Spleen (tissue), 11 donors: ENCODE data around the gene IL20RA. TPM values are rescaled to one million over a fixed set of nuclear protein-coding genes. Genes with fewer than 3 reads are reported as not detected.

Experiments
- DNase-seq: peaks from one replicate; pipeline ENCODE4 v3.0.0-alpha.2; 2020
- H3K27ac ChIP-seq, 8 donors: fragments of 200-600 bp; sonication (generic) in 7 of 8; 1 replicate in 4 of 8; 2 replicates in 4 of 8; pipeline versions ENCODE4 v1.5.0 to v1.8.0; 2016 to 2021; ENCODE audit warnings: inconsistent platforms in 4 of 8, mild to moderate bottlenecking in 4 of 8, moderate library complexity in 1 of 8
- H3K27me3 ChIP-seq, 7 donors: fragments of 200-600 bp; sonication (generic) in 6 of 7; replicated peaks in 1 of 7; 1 replicate in 4 of 7; 2 replicates in 3 of 7; pipeline versions ENCODE4 v1.5.0 to v1.8.0; 2016 to 2021; ENCODE audit warnings: inconsistent platforms in 3 of 7, mild to moderate bottlenecking in 1 of 7
- H3K36me3 ChIP-seq, 6 donors: fragments of 200-600 bp; sonication (generic) in 5 of 6; 1 replicate in 4 of 6; 2 replicates in 2 of 6; pipeline versions ENCODE4 v1.5.0 to v1.8.0; 2016 to 2021; ENCODE audit warnings: inconsistent platforms in 2 of 6
- H3K4me1 ChIP-seq, 6 donors: fragments of 200-600 bp; sonication (generic) in 5 of 6; 1 replicate in 3 of 6; 2 replicates in 3 of 6; pipeline versions ENCODE4 v1.5.0 to v1.8.0; 2016 to 2021; ENCODE audit warnings: inconsistent platforms in 3 of 6
- H3K4me3 ChIP-seq, 8 donors: fragments of 200-600 bp; sonication (generic) in 7 of 8; 1 replicate in 4 of 8; 2 replicates in 4 of 8; pipeline versions ENCODE4 v1.5.0 to v1.8.0; 2016 to 2021; ENCODE audit warnings: inconsistent platforms in 4 of 8, mild to moderate bottlenecking in 4 of 8, moderate library complexity in 2 of 8
- H3K9me3 ChIP-seq, 8 donors: fragments of 200-600 bp; sonication (generic) in 7 of 8; 1 replicate in 4 of 8; 2 replicates in 4 of 8; pipeline versions ENCODE4 v1.5.0 to v1.8.0; 2016 to 2021; ENCODE audit warnings: inconsistent platforms in 4 of 8
- CTCF ChIP-seq, 11 experiments: fragments of 200-600 bp in 7 of 11; fragments of 450-650 bp in 4 of 11; sonication (generic) in 4 of 11; IDR thresholded peaks in 8 of 11; conservative IDR thresholded peaks in 3 of 11; 1 replicate in 7 of 11; 2 replicates in 4 of 11; pipeline versions ENCODE4 v1.4.0 to v1.8.0; 2016 to 2021; ENCODE audit warnings: antibody characterized with exemption in 11 of 11, inconsistent platforms in 4 of 11, mild to moderate bottlenecking in 1 of 11
- POLR2A ChIP-seq, 3 donors: fragments of 450-650 bp; IDR thresholded peaks; one replicate each; pipeline ENCODE4 v1.5.1; 2017; ENCODE audit warnings: antibody characterized with exemption in 3 of 3, mild to moderate bottlenecking in 1 of 3
- POLR2AphosphoS5 ChIP-seq, 3 donors: sonication (generic); formaldehyde crosslinking; IDR thresholded peaks; one replicate each; pipeline ENCODE4 v1.5.1; 2017; ENCODE audit warnings: antibody characterized with exemption in 3 of 3
- WGBS, 5 donors: extraction: QIAGEN DNeasy Blood & Tissue Kit in 3 of 5; methylation state at CpG; one replicate each; pipeline versions ENCODE4 v1.1.5 to v1.1.7; 2013 to 2018; 5-methylcytosine and 5-hydroxymethylcytosine counted together
- intact Hi-C: fragments of 100-400 bp; cut with DNase I; formaldehyde crosslinking; loops from one replicate; pipeline ENCODE4 v1.15.0; 2023; ENCODE audit warnings: low total_unique reads
- polyA plus RNA-seq, 3 donors: library from polyadenylated mRNA; stranded (reverse); fragments of 200-250 nt; gene quantifications; one replicate each; pipeline ENCODE4 v1.2.1, GENCODE V29; 2013
- total RNA-seq, 7 donors: library from RNA; depleted of rRNA in 3 of 7; stranded (reverse); fragments of >200 nt in 3 of 7; fragmentation: NEBNext Ultra II Directional in 4 of 7; extraction: Animal tissue kit (Norgen Biotek cat#: 25700) in 4 of 7; gene quantifications; one replicate each; pipeline versions ENCODE4 v1.1.0 to v1.2.1, GENCODE V29; 2016 to 2021
- donor health status: healthy with polysubstance abuse.
- donor health status: DM: no; HTN: no; CAD: no; lungs with moderate emphysema.
- donor health status: DM: no; HTN: no; CAD: no.
- donor health status: Bipolar disorder and iron deficiency.
- donor health status: healthy.
- donor health status: DM: no; HTN: no; CAD: no.
- donor health status: DM: yes; HTN: yes; CAD: no.

IL20RA gene
- total and polyA plus RNA-seq, 10 donors = 0.03 TPM; not detected in 9

GRCh38 chr6:137043710-137044365 lies 927 bp downstream of the IL20RA start:
- Histone ChIP-seq H3K36me3 (no peaks in the 10 kb centered on the region), H3K9me3 (peaks cover 0 to 7% (median 0%) of the 10 kb centered on the region in 8 donors), H3K4me1 (peaks cover 0 to 18% (median 11%) of the 10 kb centered on the region in 6 donors), H3K4me3 (peak overlapping the region; percentile 50 to 78 (median 72)), H3K27me3 (peaks cover 0 to 95% (median 46%) of the 10 kb centered on the region in 7 donors), H3K27ac (no peak overlapping the region)
- TF ChIP-seq POLR2A (IDR thresholded peaks at IDR 0.05) = no peak
- TF ChIP-seq POLR2AphosphoS5 (IDR thresholded peaks at IDR 0.05) = peak in 1 of 3 donors; percentile 28
- intact Hi-C loops = no loop called here
- no peak for DNase-seq
- WGBS, 5 donors = 5 to 13% (median 7%) methylated on average over 20 to 42 of the region's 42 CpGs

- intact Hi-C loops = no loop called here
- no peak overlapping the region for H3K27ac ChIP-seq
Observed at GRCh38 chr6:137040393-137040792, 4.4 kb downstream of the IL20RA start.

GRCh38 chr6:137039010-137039409 lies 5.8 kb downstream of the IL20RA start:
- 73 to 87% (median 78%) methylated on average over 4 of the region's 4 CpGs for WGBS, 5 donors
- no peaks in the 10 kb centered on the region for H3K36me3 ChIP-seq
- no peak overlapping the region for H3K4me3 ChIP-seq
- no peak for TF ChIP-seq POLR2A (IDR thresholded peaks at IDR 0.05)
- TF ChIP-seq POLR2AphosphoS5 (IDR thresholded peaks at IDR 0.05) = no peak
- no peak for TF ChIP-seq CTCF (IDR thresholded peaks at IDR 0.05 in 8 of 11, conservative IDR thresholded peaks at IDR 0.05 in 3 of 11)
- H3K27me3 ChIP-seq = peaks cover 0 to 96% (median 31%) of the 10 kb centered on the region in 7 donors
- peaks cover 0 to 10% (median 6%) of the 10 kb centered on the region in 6 donors for H3K4me1 ChIP-seq
- DNase-seq = no peak
- H3K9me3 ChIP-seq = peaks cover 0 to 7% (median 0%) of the 10 kb centered on the region in 8 donors
- intact Hi-C loops = no loop called here
- H3K27ac ChIP-seq = no peak overlapping the region

More at GRCh38 chr6:137040393-137040792, 4.4 kb downstream of the IL20RA start:
- H3K4me1 ChIP-seq = peaks cover 0 to 18% (median 11%) of the 10 kb centered on the region in 6 donors
- DNase-seq = no peak
- H3K4me3 ChIP-seq = no peak overlapping the region
- peaks cover 0 to 96% (median 45%) of the 10 kb centered on the region in 7 donors for H3K27me3 ChIP-seq
- no peak for TF ChIP-seq POLR2A (IDR thresholded peaks at IDR 0.05)
- TF ChIP-seq CTCF (IDR thresholded peaks at IDR 0.05 in 8 of 11, conservative IDR thresholded peaks at IDR 0.05 in 3 of 11) = no peak
- TF ChIP-seq POLR2AphosphoS5 (IDR thresholded peaks at IDR 0.05) = no peak
- H3K9me3 ChIP-seq = peaks cover 0 to 7% (median 0%) of the 10 kb centered on the region in 8 donors
- no peaks in the 10 kb centered on the region for H3K36me3 ChIP-seq

DNA sequence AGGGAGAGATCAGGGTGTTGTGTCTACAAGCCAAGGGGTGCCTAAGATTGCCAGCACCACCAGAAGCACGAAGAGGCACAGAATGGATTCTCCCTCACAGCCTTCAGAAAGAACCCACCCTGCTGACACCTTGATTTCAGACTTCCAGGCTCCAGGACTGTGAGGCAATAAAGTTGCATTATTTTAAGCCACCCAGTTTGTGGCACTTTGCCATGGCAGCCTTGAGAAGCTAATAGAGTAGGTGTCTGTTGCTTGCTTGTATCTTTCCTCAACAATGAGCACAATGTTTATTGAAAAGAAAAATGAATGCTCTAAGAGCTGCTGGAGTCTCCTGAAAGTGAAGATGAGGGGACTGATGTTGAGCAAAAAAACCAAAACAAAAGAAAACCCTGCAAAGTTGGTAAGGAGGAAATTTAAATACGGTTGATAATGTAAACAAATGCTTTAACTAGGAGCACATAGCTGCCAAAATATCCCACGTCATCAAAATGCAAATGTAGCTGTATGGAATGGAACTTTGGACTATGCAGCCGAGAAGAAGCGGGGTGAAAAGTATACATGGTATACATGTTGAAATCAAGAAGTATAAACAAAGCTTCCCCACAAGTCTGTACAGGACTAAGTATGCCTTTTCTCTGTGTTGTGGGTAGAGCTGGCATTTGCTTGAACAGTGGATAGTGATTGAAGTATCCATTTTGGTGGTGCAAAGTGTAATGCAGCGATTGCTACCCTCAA lies 8.0 kb downstream of the IL20RA start:
- TF ChIP-seq POLR2A (IDR thresholded peaks at IDR 0.05) (no peak), CTCF (IDR thresholded peaks at IDR 0.05 in 8 of 11, conservative IDR thresholded peaks at IDR 0.05 in 3 of 11) (no peak), POLR2AphosphoS5 (IDR thresholded peaks at IDR 0.05) (no peak)
- no peak overlapping the region for H3K27ac ChIP-seq

More for the DNA sequence above, 8.0 kb downstream of the IL20RA start:
- Histone ChIP-seq H3K36me3 (no peaks in the 10 kb centered on the region), H3K27me3 (peaks cover 0 to 95% (median 8%) of the 10 kb centered on the region in 7 donors), H3K4me3 (no peak overlapping the region), H3K4me1 (peaks cover 0 to 10% (median 0%) of the 10 kb centered on the region in 6 donors), H3K9me3 (peaks cover 0 to 7% (median 0%) of the 10 kb centered on the region in 8 donors)
- intact Hi-C loops = no loop called here
- 71 to 84% (median 76%) methylated on average over 6 of the region's 6 CpGs for WGBS, 5 donors
- no peak for DNase-seq
